ENCODE results near the gene GEMIN2. TPM values are rescaled to one million over a fixed set of nuclear protein-coding genes. Genes with fewer than 3 reads are reported as not detected.
"Not testable (repeated sequence)": the region's sequence is repeated elsewhere in the genome, so short reads cannot be mapped to it uniquely, and the experiment has no call there.

The GEMIN2 gene
- 65.3 and 71.8 TPM in 2 replicates for total RNA-seq (ENCODE audit: low replicate concordance)

- peaks cover 8% of the 10 kb centered on the region for H3K4me1 ChIP-seq
- peak within 1 kb of the TSS; percentile 71 for H3K4me3 ChIP-seq
- H3K36me3 ChIP-seq: no peaks in the 10 kb centered on the region
- peaks cover 8% of the 10 kb centered on the region for H3K4me1 Mint-ChIP-seq
- H3K27me3 ChIP-seq: no peaks in the 10 kb centered on the region
- peak within 1 kb of the TSS; percentile 95 for H3K4me2 ChIP-seq
- no peak within 1 kb of the TSS for H3K27ac ChIP-seq
- H3K79me2 ChIP-seq (ENCODE audit: low read depth): peaks cover 24% of the 10 kb centered on the region
- TF ChIP-seq EZH2 (IDR thresholded peaks at IDR 0.05) (no peak), EZH2phosphoT487 (IDR thresholded peaks at IDR 0.05) (no peak), CTCF (IDR thresholded peaks at IDR 0.05) (no peak)
- H3F3A ChIP-seq (ENCODE audit: low read depth): peaks cover 4% of the 10 kb centered on the region
- H3K9me3 Mint-ChIP-seq: no peaks in the 10 kb centered on the region
- peak within 1 kb of the TSS; percentile 97 for H3K4me3 Mint-ChIP-seq
- DNase-seq (ENCODE audit: low spot score): peak; percentile 94
- peak within 1 kb of the TSS; percentile 95 for H2AFZ ChIP-seq (replicated peaks)
- H3K9ac ChIP-seq: peak within 1 kb of the TSS; percentile 33
- peaks cover 3% of the 10 kb centered on the region for H3K27me3 Mint-ChIP-seq (ENCODE audit: insufficient read depth, low read depth)
- H4K20me1 ChIP-seq (ENCODE audit: low read depth): no peaks in the 10 kb centered on the region
- H3K36me3 Mint-ChIP-seq: no peaks in the 10 kb centered on the region
- H3K27ac Mint-ChIP-seq: peak within 1 kb of the TSS; percentile 95
- no peaks in the 10 kb centered on the region for H3K9me3 ChIP-seq (ENCODE audit: low read depth)
Measured at GRCh38 chr14:39114073-39114838, at the start of gene GEMIN2. TSS of gene GEMIN2 (plus strand) at chr14:39114323. CDS start at chr14:39114339, 16 bp downstream.

- not testable (repeated sequence) for H3K4me1 ChIP-seq; H3K9ac ChIP-seq; H3K27ac Mint-ChIP-seq; H3K27me3 ChIP-seq; H3K79me2 ChIP-seq (ENCODE audit: low read depth); DNase-seq (ENCODE audit: low spot score); H3K4me3 ChIP-seq; H3K9me3 ChIP-seq (ENCODE audit: low read depth); H3K27me3 Mint-ChIP-seq (ENCODE audit: insufficient read depth, low read depth); H3K27ac ChIP-seq; H3K4me2 ChIP-seq; H3K9me3 Mint-ChIP-seq; H2AFZ ChIP-seq (replicated peaks); H3F3A ChIP-seq (ENCODE audit: low read depth); H3K4me3 Mint-ChIP-seq; H3K4me1 Mint-ChIP-seq; H4K20me1 ChIP-seq (ENCODE audit: low read depth)
- peaks cover 12% of the 10 kb centered on the region for H3K36me3 ChIP-seq
- H3K36me3 Mint-ChIP-seq: peaks cover 37% of the 10 kb centered on the region
Measured at GRCh38 chr14:39069169-39069805, 44.8 kb upstream of the GEMIN2 start.

GRCh38 chr14:39069923-39070322, 44.2 kb upstream of the GEMIN2 start:
- Histone ChIP-seq H3K9ac (no peak overlapping the region), H3F3A (ENCODE audit: low read depth) (no peaks in the 10 kb centered on the region), H3K79me2 (ENCODE audit: low read depth) (no peaks in the 10 kb centered on the region), H3K4me2 (no peak overlapping the region), H2AFZ (replicated peaks) (no peak overlapping the region), H3K36me3 (peaks cover 9% of the 10 kb centered on the region), H4K20me1 (ENCODE audit: low read depth) (no peaks in the 10 kb centered on the region), H3K27ac (no peak overlapping the region), H3K4me1 (no peaks in the 10 kb centered on the region), H3K27me3 (no peaks in the 10 kb centered on the region), H3K9me3 (ENCODE audit: low read depth) (no peaks in the 10 kb centered on the region), H3K4me3 (no peak overlapping the region)
- Mint-ChIP-seq H3K4me3 (no peak overlapping the region), H3K4me1 (no peaks in the 10 kb centered on the region), H3K27me3 (ENCODE audit: insufficient read depth, low read depth) (no peaks in the 10 kb centered on the region), H3K9me3 (no peaks in the 10 kb centered on the region), H3K27ac (no peak overlapping the region), H3K36me3 (peaks cover 36% of the 10 kb centered on the region)
- no peak for TF ChIP-seq CTCF (IDR thresholded peaks at IDR 0.05)
- no peak for DNase-seq (ENCODE audit: low spot score)

- Histone ChIP-seq H2AFZ (replicated peaks) (no peak overlapping the region), H3K36me3 (peaks cover 16% of the 10 kb centered on the region), H3K9me3 (ENCODE audit: low read depth) (no peaks in the 10 kb centered on the region), H3F3A (ENCODE audit: low read depth) (no peaks in the 10 kb centered on the region), H3K4me1 (no peaks in the 10 kb centered on the region), H3K27me3 (no peaks in the 10 kb centered on the region), H3K4me3 (no peak overlapping the region), H3K9ac (no peak overlapping the region), H3K27ac (no peak overlapping the region), H4K20me1 (ENCODE audit: low read depth) (no peaks in the 10 kb centered on the region), H3K79me2 (ENCODE audit: low read depth) (no peaks in the 10 kb centered on the region), H3K4me2 (no peak overlapping the region)
- TF ChIP-seq EZH2phosphoT487 (IDR thresholded peaks at IDR 0.05) (no peak), EZH2 (IDR thresholded peaks at IDR 0.05) (no peak), CTCF (IDR thresholded peaks at IDR 0.05) (no peak)
- DNase-seq (ENCODE audit: low spot score): no peak
- H3K27ac Mint-ChIP-seq: no peak overlapping the region
- peaks cover 38% of the 10 kb centered on the region for H3K36me3 Mint-ChIP-seq
- H3K9me3 Mint-ChIP-seq: no peaks in the 10 kb centered on the region
- H3K4me3 Mint-ChIP-seq: no peak overlapping the region
- no peaks in the 10 kb centered on the region for H3K4me1 Mint-ChIP-seq
- H3K27me3 Mint-ChIP-seq (ENCODE audit: insufficient read depth, low read depth): no peaks in the 10 kb centered on the region
Measured at GRCh38 chr14:39071096-39071495, 43.0 kb upstream of the GEMIN2 start.
